Glutamatergic neuron (in vitro differentiated cells): Measurements from ENCODE around the gene STK10. TPM values are rescaled to one million over a fixed set of nuclear protein-coding genes. Genes with fewer than 3 reads are reported as not detected.
A peak's percentile ranks its signal among the peaks of the same experiment; 100 is the strongest.

Experiments
- DNase-seq: peaks from one replicate; pipeline ENCODE4 v3.0.0; 2022
- H3K27ac Mint-ChIP-seq: one replicate; pipeline ENCODE4 v1.8.0; 2020; ENCODE audit warnings: mild to moderate bottlenecking, mixed read lengths, inconsistent platforms; ENCODE audit not compliant: unreplicated experiment
- H3K27me3 Mint-ChIP-seq: one replicate; pipeline ENCODE4 v1.8.0; 2020; ENCODE audit warnings: mild to moderate bottlenecking, moderate library complexity, mixed read lengths, inconsistent platforms; ENCODE audit not compliant: unreplicated experiment
- H3K36me3 Mint-ChIP-seq: one replicate; pipeline ENCODE4 v1.8.0; 2020; ENCODE audit warnings: mild to moderate bottlenecking, mixed read lengths, inconsistent platforms; ENCODE audit not compliant: unreplicated experiment
- H3K4me1 Mint-ChIP-seq: one replicate; pipeline ENCODE4 v1.8.0; 2020; ENCODE audit warnings: mild to moderate bottlenecking, low read depth, mixed read lengths, inconsistent platforms; ENCODE audit not compliant: unreplicated experiment
- H3K4me3 Mint-ChIP-seq: one replicate; pipeline ENCODE4 v1.8.0; 2020; ENCODE audit warnings: mild to moderate bottlenecking, mixed read lengths, inconsistent platforms; ENCODE audit not compliant: unreplicated experiment
- H3K9me3 Mint-ChIP-seq: one replicate; pipeline ENCODE4 v1.8.0; 2020; ENCODE audit warnings: mild to moderate bottlenecking, moderate library complexity, mixed read lengths, inconsistent platforms; ENCODE audit not compliant: unreplicated experiment
- CTCF ChIP-seq: fragments of 200-600 bp; sonication (generic); IDR thresholded peaks from one replicate; pipeline ENCODE4 v1.5.0; 2021; ENCODE audit not compliant: partially characterized antibody, unreplicated experiment
- total RNA-seq: library from RNA; stranded (reverse); fragmentation: NEBNext Ultra II Directional; extraction: Animal tissue kit (Norgen Biotek cat#: 25700); gene quantifications from one replicate; pipeline ENCODE4 v1.2.1, GENCODE V29; 2021; ENCODE audit not compliant: unreplicated experiment

Gene STK10
- total RNA-seq, 1 donor from 2014 or later = 84.7 TPM

DNA sequence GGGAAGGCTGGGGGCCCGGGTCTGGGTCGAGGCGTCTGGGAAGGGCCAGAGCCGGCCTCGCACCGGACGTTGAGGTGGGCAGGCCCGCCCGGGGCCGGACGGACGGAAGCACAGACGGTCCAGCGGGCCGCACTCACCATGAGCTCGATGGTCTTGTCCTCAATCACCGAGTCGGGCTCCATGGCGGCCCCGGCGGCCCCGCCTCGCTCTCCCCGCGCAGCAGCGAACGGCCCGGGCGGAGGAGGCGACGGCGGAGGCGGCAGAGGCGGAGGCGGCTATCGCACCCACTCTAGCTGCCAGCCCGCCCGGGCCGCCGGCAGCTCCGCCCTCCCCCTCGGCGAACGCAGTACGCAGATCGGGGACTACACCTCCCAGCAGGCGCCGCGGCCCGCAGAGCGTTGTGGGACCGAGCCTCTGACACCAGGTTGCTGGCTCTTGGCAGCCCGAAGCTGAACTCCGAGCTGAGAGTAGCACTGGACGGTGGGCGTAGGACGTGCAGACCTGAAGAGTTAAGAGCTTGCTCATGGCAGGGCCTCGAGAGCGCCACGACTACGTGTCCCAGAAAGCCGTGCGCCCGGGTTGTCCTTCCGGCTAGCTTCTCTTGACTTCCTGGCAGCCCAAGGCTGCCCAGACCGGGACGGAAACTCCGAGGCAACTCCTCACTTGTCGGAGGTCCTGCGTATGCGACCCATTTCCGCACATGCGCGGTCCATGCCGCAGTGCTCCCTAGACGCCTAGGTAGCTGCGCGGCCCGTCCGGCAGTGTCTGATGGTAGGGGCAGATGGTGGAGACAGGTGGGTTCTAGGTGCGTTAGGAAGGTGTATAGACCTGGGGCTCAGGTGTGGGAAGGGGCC, 181.5 kb downstream of the STK10 start, which contains the start of gene FBXW11:
Gene FBXW11 (minus strand): TSS at position 318 of the 854 bp plus-strand sequence. CDS start 136 bp downstream, at position 182.
- peak within 1 kb of the TSS; percentile 100 for H3K4me3 Mint-ChIP-seq
- peak; percentile 95 for DNase-seq
- TF ChIP-seq CTCF = no peak
- peaks cover 34% of the 10 kb centered on the region for H3K4me1 Mint-ChIP-seq
- no peaks in the 10 kb centered on the region for H3K36me3 Mint-ChIP-seq
- H3K9me3 Mint-ChIP-seq = peaks cover 14% of the 10 kb centered on the region
- peaks cover 7% of the 10 kb centered on the region for H3K27me3 Mint-ChIP-seq
- H3K27ac Mint-ChIP-seq = peak within 1 kb of the TSS; percentile 100

- Mint-ChIP-seq H3K27me3 (peaks cover 7% of the 10 kb centered on the region), H3K27ac (peak overlapping the region; percentile 96), H3K9me3 (peaks cover 14% of the 10 kb centered on the region), H3K4me1 (peaks cover 38% of the 10 kb centered on the region), H3K36me3 (no peaks in the 10 kb centered on the region), H3K4me3 (peak overlapping the region; percentile 96)
- no peak for TF ChIP-seq CTCF
- DNase-seq = peak; percentile 40
Observed at GRCh38 chr5:172005708-172006320, 182.2 kb downstream of the STK10 start.

DNA sequence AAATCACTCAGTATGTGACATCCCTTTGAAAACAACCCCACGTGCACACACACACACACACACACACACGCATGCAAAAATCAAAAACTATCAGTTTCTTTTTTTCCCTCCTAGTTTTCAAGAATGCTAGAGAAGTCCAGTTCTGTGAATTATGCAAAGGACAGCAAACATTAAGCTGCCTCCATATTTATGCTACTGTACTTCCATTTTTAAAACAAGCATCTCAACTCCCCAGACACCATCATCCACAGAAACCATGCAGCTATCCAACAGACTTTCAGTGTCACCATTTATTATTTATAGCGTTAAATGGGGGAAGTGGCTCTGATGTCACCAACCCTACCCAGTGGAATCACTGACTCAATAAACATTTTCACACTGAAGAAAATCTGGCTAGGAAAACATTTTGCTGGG, 183.2 kb downstream of the STK10 start:
- Mint-ChIP-seq H3K27ac (peak overlapping the region; percentile 96), H3K9me3 (peaks cover 14% of the 10 kb centered on the region), H3K4me3 (peak overlapping the region; percentile 96), H3K36me3 (no peaks in the 10 kb centered on the region), H3K4me1 (peaks cover 41% of the 10 kb centered on the region), H3K27me3 (peaks cover 7% of the 10 kb centered on the region)
- TF ChIP-seq CTCF = no peak
- no peak for DNase-seq

- no peak for TF ChIP-seq CTCF
- no peak for DNase-seq
- H3K9me3 Mint-ChIP-seq = peaks cover 14% of the 10 kb centered on the region
- H3K36me3 Mint-ChIP-seq = no peaks in the 10 kb centered on the region
- peaks cover 42% of the 10 kb centered on the region for H3K4me1 Mint-ChIP-seq
- H3K27me3 Mint-ChIP-seq = peaks cover 7% of the 10 kb centered on the region
- H3K4me3 Mint-ChIP-seq = peak overlapping the region; percentile 82
- H3K27ac Mint-ChIP-seq = no peak overlapping the region
Observed at GRCh38 chr5:172003746-172004145, 184.3 kb downstream of the STK10 start.
